ENCODE data around the gene FNDC10.

DNA sequence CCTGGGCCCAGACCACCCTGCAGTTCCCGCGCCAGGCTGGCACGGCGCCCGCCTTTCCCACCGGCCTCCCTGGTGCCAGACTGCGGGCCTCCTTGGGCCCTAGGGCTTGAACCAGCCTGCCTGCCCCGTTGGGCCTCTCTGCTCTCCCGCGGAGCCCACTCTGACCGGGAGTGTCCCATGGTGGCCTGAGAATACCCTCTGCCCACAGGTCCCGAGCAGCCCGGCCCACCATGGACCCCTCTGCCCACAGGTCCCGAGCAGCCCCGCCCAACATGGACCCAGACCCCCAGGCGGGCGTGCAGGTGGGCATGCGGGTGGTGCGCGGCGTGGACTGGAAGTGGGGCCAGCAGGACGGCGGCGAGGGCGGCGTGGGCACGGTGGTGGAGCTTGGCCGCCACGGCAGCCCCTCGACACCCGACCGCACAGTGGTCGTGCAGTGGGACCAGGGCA, 23.3 kb upstream of the FNDC10 start:
- TF ChIP-seq, protein P1, sequence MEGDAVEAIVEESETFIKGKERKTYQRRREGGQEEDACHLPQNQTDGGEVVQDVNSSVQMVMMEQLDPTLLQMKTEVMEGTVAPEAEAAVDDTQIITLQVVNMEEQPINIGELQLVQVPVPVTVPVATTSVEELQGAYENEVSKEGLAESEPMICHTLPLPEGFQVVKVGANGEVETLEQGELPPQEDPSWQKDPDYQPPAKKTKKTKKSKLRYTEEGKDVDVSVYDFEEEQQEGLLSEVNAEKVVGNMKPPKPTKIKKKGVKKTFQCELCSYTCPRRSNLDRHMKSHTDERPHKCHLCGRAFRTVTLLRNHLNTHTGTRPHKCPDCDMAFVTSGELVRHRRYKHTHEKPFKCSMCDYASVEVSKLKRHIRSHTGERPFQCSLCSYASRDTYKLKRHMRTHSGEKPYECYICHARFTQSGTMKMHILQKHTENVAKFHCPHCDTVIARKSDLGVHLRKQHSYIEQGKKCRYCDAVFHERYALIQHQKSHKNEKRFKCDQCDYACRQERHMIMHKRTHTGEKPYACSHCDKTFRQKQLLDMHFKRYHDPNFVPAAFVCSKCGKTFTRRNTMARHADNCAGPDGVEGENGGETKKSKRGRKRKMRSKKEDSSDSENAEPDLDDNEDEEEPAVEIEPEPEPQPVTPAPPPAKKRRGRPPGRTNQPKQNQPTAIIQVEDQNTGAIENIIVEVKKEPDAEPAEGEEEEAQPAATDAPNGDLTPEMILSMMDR (IDR thresholded peaks at IDR 0.05 in 8 of 11, conservative IDR thresholded peaks at IDR 0.05 in 3 of 11), result no peak
- TF ChIP-seq POLR2A (IDR thresholded peaks at IDR 0.05), result no peak
